PC-9 (cell line): ENCODE measurements around the gene EHMT1.

Source experiments
- EZH2 ChIP-seq: fragments of 200-600 bp; sonication (generic); IDR thresholded peaks from 2 replicates; pipeline ENCODE4 v1.8.0; 2017; ENCODE audit warnings: antibody characterized with exemption, low read depth
- TF ChIP-seq, protein P1 (sequence below): fragments of 200-600 bp; sonication (generic); conservative IDR thresholded peaks from 2 replicates; pipeline ENCODE4 v1.6.1; 2017; ENCODE audit warnings: mixed run types, antibody characterized with exemption, mild to moderate bottlenecking, moderate library complexity

DNA sequence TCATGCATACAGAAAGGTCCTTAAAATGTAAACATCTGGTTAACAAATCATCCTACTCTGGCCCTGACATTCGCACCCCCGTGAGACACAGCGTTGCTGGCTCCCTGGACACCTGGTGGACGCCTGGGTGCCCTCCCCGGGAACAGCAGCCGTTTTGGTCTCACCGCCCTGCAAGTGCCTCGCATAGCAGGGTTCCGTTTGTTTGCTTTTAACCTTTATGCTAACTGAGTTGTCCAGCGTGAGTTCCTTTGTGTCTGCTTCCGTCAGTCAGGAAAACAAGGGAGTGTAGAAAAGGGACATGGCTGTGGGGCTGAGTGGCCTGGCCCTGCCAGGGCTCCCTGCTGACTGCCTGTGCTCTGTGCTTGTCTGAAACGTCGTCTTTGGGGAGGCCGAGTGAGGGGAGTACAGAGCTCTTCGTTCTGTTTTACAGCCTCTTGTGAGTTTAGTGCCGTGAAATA lies 166.9 kb downstream of the EHMT1 start:
- TF ChIP-seq, protein P1, sequence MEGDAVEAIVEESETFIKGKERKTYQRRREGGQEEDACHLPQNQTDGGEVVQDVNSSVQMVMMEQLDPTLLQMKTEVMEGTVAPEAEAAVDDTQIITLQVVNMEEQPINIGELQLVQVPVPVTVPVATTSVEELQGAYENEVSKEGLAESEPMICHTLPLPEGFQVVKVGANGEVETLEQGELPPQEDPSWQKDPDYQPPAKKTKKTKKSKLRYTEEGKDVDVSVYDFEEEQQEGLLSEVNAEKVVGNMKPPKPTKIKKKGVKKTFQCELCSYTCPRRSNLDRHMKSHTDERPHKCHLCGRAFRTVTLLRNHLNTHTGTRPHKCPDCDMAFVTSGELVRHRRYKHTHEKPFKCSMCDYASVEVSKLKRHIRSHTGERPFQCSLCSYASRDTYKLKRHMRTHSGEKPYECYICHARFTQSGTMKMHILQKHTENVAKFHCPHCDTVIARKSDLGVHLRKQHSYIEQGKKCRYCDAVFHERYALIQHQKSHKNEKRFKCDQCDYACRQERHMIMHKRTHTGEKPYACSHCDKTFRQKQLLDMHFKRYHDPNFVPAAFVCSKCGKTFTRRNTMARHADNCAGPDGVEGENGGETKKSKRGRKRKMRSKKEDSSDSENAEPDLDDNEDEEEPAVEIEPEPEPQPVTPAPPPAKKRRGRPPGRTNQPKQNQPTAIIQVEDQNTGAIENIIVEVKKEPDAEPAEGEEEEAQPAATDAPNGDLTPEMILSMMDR = no peak
- no peak for TF ChIP-seq EZH2
